Ovary (tissue), 3 donors: ENCODE data around the gene ARGLU1.

ENCODE experiments used
- EP300 ChIP-seq: sonication (generic); formaldehyde crosslinking; IDR thresholded peaks from one replicate; pipeline ENCODE4 v1.6.1; 2017; ENCODE audit warnings: antibody characterized with exemption
- POLR2A ChIP-seq: fragments of 450-650 bp; IDR thresholded peaks from one replicate; pipeline ENCODE4 v1.6.1; 2017; ENCODE audit warnings: antibody characterized with exemption, mild to moderate bottlenecking, moderate library complexity
- TF ChIP-seq, protein P1 (sequence below), 3 donors: fragments of 450-650 bp in 2 of 3; fragments of 200-600 bp in 1 of 3; IDR thresholded peaks; one replicate each; pipeline versions ENCODE4 v1.5.1 to v1.8.0; 2016 to 2022; ENCODE audit warnings: antibody characterized with exemption in 3 of 3, mild to moderate bottlenecking in 1 of 3
- donor health status: DM: no; HTN: no; CAD: no.

DNA sequence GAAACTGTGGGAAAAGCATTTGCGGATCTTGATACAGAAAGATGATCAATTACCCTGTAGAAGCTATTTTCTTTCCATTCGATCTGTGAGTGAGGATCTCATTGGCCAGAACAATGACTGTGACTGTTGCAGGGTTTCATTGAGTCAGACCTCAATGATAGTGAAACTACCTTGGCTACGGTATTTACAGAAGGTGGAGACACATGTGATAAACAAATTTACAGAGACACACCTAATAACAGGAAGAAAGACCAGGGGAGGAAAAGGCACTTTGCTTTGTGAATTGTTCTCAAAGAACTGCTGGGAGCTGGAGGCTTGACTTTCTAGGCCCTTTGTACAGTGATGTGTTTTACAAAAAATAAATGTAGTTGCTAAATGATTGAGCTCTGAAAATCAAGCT lies 19.9 kb upstream of the ARGLU1 start:
- TF ChIP-seq EP300 = no peak
- TF ChIP-seq, protein P1, sequence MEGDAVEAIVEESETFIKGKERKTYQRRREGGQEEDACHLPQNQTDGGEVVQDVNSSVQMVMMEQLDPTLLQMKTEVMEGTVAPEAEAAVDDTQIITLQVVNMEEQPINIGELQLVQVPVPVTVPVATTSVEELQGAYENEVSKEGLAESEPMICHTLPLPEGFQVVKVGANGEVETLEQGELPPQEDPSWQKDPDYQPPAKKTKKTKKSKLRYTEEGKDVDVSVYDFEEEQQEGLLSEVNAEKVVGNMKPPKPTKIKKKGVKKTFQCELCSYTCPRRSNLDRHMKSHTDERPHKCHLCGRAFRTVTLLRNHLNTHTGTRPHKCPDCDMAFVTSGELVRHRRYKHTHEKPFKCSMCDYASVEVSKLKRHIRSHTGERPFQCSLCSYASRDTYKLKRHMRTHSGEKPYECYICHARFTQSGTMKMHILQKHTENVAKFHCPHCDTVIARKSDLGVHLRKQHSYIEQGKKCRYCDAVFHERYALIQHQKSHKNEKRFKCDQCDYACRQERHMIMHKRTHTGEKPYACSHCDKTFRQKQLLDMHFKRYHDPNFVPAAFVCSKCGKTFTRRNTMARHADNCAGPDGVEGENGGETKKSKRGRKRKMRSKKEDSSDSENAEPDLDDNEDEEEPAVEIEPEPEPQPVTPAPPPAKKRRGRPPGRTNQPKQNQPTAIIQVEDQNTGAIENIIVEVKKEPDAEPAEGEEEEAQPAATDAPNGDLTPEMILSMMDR (IDR thresholded peaks at IDR 0.05) = no peak
- no peak for TF ChIP-seq POLR2A
